Chondrocyte (in vitro differentiated cells): Measurements from ENCODE around the gene AXIN1. TPM values are rescaled to one million over a fixed set of nuclear protein-coding genes. Genes with fewer than 3 reads are reported as not detected.
A peak's percentile ranks its signal among the peaks of the same experiment; 100 is the strongest.

Experiments
- DNase-seq: peaks from one replicate; pipeline ENCODE4 v3.0.0; 2021; ENCODE audit warnings: mixed read lengths, low spot score
- H3K27ac Mint-ChIP-seq: one replicate; pipeline ENCODE4 v1.8.0; 2021; ENCODE audit warnings: mild to moderate bottlenecking, moderate library complexity, mixed read lengths; ENCODE audit not compliant: unreplicated experiment
- H3K27me3 Mint-ChIP-seq: 2 replicates; pipeline ENCODE4 v1.8.0; 2021; ENCODE audit warnings: low read depth, mixed read lengths
- H3K36me3 Mint-ChIP-seq: 2 replicates; pipeline ENCODE4 v1.8.0; 2021; ENCODE audit warnings: low read depth, mixed read lengths
- H3K4me1 Mint-ChIP-seq: 2 replicates; pipeline ENCODE4 v1.8.0; 2021; ENCODE audit warnings: low read depth, mild to moderate bottlenecking, mixed read lengths
- H3K4me3 Mint-ChIP-seq: one replicate; pipeline ENCODE4 v1.8.0; 2021; ENCODE audit warnings: mild to moderate bottlenecking, moderate library complexity, mixed read lengths; ENCODE audit not compliant: unreplicated experiment
- H3K9me3 Mint-ChIP-seq: 2 replicates; pipeline ENCODE4 v1.8.0; 2021; ENCODE audit warnings: low read depth, mixed read lengths
- CTCF ChIP-seq: fragments of 200-600 bp; sonication (generic); IDR thresholded peaks from 2 replicates; pipeline ENCODE4 v1.5.0; 2021; ENCODE audit warnings: antibody characterized with exemption, mild to moderate bottlenecking, moderate library complexity
- total RNA-seq: library from RNA; stranded (reverse); gene quantifications from 3 replicates; pipeline ENCODE4 v1.2.1, GENCODE V29; 2021

AXIN1 gene
- total RNA-seq, 1 donor from 2014 or later = 27.2 TPM

DNA sequence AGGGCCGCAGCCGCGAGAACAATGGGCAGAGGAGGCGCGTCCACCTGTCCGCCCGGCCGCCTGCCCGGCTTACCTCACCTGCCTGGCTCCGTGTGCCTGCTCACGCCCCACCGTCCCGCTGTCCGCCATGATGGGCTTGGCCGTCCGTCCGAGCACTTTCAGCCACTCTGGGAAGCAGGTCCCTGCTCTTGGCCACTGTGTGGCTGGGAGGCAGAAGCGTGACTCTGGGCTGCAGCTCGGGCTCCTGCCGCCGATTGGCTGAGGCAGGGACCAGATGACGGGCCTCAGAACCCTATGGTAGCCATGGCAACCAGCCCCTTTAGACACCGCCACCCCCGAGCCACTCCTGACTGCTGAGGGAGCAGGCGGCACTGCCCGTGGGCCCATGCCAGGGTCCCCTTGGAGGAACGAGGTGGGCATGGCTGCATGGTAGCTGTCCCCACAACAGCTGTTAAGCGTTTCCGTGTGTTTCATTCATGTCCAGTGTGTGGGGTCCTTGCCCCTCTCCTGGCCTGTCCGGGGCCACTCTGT is 8.9 kb upstream of the AXIN1 start:
- peaks cover 4% of the 10 kb centered on the region for H3K4me1 Mint-ChIP-seq
- DNase-seq = no peak
- no peak overlapping the region for H3K4me3 Mint-ChIP-seq
- H3K27me3 Mint-ChIP-seq = no peaks in the 10 kb centered on the region
- no peak overlapping the region for H3K27ac Mint-ChIP-seq
- H3K36me3 Mint-ChIP-seq = no peaks in the 10 kb centered on the region
- no peak for TF ChIP-seq CTCF
- H3K9me3 Mint-ChIP-seq = no peaks in the 10 kb centered on the region

DNA sequence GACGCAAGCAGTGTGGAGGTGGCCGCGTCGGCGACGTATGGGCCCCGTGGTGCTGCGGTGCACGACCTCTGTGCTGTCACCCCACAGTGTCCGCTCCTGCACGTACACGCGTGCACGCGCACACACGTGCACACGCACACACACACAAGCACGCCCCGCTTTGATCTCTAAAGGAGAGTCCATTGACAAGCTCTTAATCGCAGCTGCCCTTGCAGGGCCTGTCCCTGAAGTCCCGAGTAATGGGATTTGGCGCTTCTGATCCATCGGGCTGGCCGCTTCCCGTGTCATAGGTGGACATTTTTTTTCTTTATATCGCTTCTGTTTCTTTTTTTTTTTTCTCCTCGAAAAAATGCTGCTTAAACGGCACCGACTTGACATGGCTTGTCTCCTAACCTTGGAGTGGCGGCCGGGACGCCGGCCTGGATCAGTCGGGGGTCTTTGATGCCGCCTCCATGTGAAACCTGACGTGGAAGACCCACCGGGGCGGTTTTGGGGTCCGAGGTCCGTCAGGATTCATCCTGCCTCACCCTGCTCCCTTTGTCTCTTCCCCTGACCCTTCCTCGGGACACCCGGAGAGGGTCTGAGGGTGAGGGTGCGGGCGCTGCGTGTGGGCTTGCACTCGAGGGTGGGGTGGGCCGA is 8.3 kb upstream of the AXIN1 start:
- DNase-seq = no peak
- H3K36me3 Mint-ChIP-seq = no peaks in the 10 kb centered on the region
- H3K27me3 Mint-ChIP-seq = no peaks in the 10 kb centered on the region
- H3K27ac Mint-ChIP-seq = no peak overlapping the region
- no peaks in the 10 kb centered on the region for H3K9me3 Mint-ChIP-seq
- H3K4me1 Mint-ChIP-seq = peaks cover 4% of the 10 kb centered on the region
- TF ChIP-seq CTCF = no peak
- no peak overlapping the region for H3K4me3 Mint-ChIP-seq

GRCh38 chr16:359871-360697 is 7.6 kb upstream of the AXIN1 start:
- H3K4me3 Mint-ChIP-seq = no peak overlapping the region
- peak; percentile 85 for DNase-seq
- H3K9me3 Mint-ChIP-seq = no peaks in the 10 kb centered on the region
- TF ChIP-seq CTCF = no peak
- no peaks in the 10 kb centered on the region for H3K27me3 Mint-ChIP-seq
- peaks cover 4% of the 10 kb centered on the region for H3K4me1 Mint-ChIP-seq
- no peak overlapping the region for H3K27ac Mint-ChIP-seq
- H3K36me3 Mint-ChIP-seq = no peaks in the 10 kb centered on the region

- Mint-ChIP-seq H3K4me1 (peaks cover 4% of the 10 kb centered on the region), H3K27ac (no peak overlapping the region), H3K27me3 (no peaks in the 10 kb centered on the region), H3K4me3 (no peak overlapping the region), H3K9me3 (no peaks in the 10 kb centered on the region), H3K36me3 (no peaks in the 10 kb centered on the region)
- no peak for TF ChIP-seq CTCF
- DNase-seq = peak; percentile 93
These were observed 6.7 kb upstream of the AXIN1 start for GRCh38 chr16:359067-359763.

GRCh38 chr16:356741-357140 is 4.2 kb upstream of the AXIN1 start:
- DNase-seq = no peak
- H3K4me3 Mint-ChIP-seq = no peak overlapping the region
- H3K36me3 Mint-ChIP-seq = no peaks in the 10 kb centered on the region

More at GRCh38 chr16:356741-357140, 4.2 kb upstream of the AXIN1 start:
- Mint-ChIP-seq H3K27ac (no peak overlapping the region), H3K27me3 (no peaks in the 10 kb centered on the region), H3K9me3 (no peaks in the 10 kb centered on the region), H3K4me1 (no peaks in the 10 kb centered on the region)
- TF ChIP-seq CTCF = no peak
